HG02763 (cell line): ENCODE data around the gene SCAMP1.
"Not testable (repeated sequence)": the region's sequence is repeated elsewhere in the genome, so short reads cannot be mapped to it uniquely, and the experiment has no call there.

Experiments used
- ATAC-seq: cut with Tn5 transposase; IDR thresholded peaks from one replicate; pipeline ENCODE4 v1.9.1; 2021; ENCODE audit warnings: mild to moderate bottlenecking, moderate library complexity; ENCODE audit not compliant: unreplicated experiment

SCAMP1 gene

GRCh38 chr5:78419396-78419795 lies 59.0 kb downstream of the SCAMP1 start:
- ATAC-seq: no peak

GRCh38 chr5:78420548-78420947 lies 60.1 kb downstream of the SCAMP1 start:
- ATAC-seq: no peak

GRCh38 chr5:78424665-78425064 lies 64.2 kb downstream of the SCAMP1 start:
- ATAC-seq: no peak

- no peak for ATAC-seq
These were observed 69.0 kb downstream of the SCAMP1 start for GRCh38 chr5:78429332-78429980.

GRCh38 chr5:78430866-78431265 lies 70.4 kb downstream of the SCAMP1 start:
- no peak for ATAC-seq

- no peak for ATAC-seq
These were observed 73.6 kb downstream of the SCAMP1 start for GRCh38 chr5:78433972-78434371.

GRCh38 chr5:78447775-78448424 lies 87.5 kb downstream of the SCAMP1 start:
- ATAC-seq: no peak

GRCh38 chr5:78449103-78449502 lies 88.7 kb downstream of the SCAMP1 start:
- no peak for ATAC-seq

GRCh38 chr5:78457507-78457906 lies 97.1 kb downstream of the SCAMP1 start:
- not testable (repeated sequence) for ATAC-seq

GRCh38 chr5:78458843-78459242 lies 98.4 kb downstream of the SCAMP1 start:
- ATAC-seq: no peak

- ATAC-seq: no peak
These were observed 106.7 kb downstream of the SCAMP1 start for GRCh38 chr5:78467140-78467539.

GRCh38 chr5:78467752-78468357 lies 107.4 kb downstream of the SCAMP1 start:
- no peak for ATAC-seq

- no peak for ATAC-seq
These were observed 111.5 kb downstream of the SCAMP1 start for GRCh38 chr5:78471896-78472295.

GRCh38 chr5:78472469-78473106 lies 112.2 kb downstream of the SCAMP1 start:
- ATAC-seq: no peak

- ATAC-seq: no peak
These were observed 113.3 kb downstream of the SCAMP1 start for GRCh38 chr5:78473751-78474150.

- no peak for ATAC-seq
These were observed 115.0 kb downstream of the SCAMP1 start for GRCh38 chr5:78475370-78475769.

GRCh38 chr5:78476795-78477194 lies 116.4 kb downstream of the SCAMP1 start:
- ATAC-seq: no peak

- ATAC-seq: no peak
These were observed 122.5 kb downstream of the SCAMP1 start for GRCh38 chr5:78482948-78483347.

GRCh38 chr5:78483809-78484521 lies 123.5 kb downstream of the SCAMP1 start:
- ATAC-seq: peak; percentile 82

- no peak for ATAC-seq
These were observed 125.8 kb downstream of the SCAMP1 start for GRCh38 chr5:78486218-78486617.

- no peak for ATAC-seq
These were observed 127.4 kb downstream of the SCAMP1 start for GRCh38 chr5:78487846-78488245.
